ENCODE data around the gene SERPINB8. TPM values are rescaled to one million over a fixed set of nuclear protein-coding genes. Genes with fewer than 3 reads are reported as not detected.
A peak's percentile ranks its signal among the peaks of the same experiment; 100 is the strongest.

Gene SERPINB8
- total RNA-seq, 1 donor from 2014 or later = 4.3 TPM

DNA sequence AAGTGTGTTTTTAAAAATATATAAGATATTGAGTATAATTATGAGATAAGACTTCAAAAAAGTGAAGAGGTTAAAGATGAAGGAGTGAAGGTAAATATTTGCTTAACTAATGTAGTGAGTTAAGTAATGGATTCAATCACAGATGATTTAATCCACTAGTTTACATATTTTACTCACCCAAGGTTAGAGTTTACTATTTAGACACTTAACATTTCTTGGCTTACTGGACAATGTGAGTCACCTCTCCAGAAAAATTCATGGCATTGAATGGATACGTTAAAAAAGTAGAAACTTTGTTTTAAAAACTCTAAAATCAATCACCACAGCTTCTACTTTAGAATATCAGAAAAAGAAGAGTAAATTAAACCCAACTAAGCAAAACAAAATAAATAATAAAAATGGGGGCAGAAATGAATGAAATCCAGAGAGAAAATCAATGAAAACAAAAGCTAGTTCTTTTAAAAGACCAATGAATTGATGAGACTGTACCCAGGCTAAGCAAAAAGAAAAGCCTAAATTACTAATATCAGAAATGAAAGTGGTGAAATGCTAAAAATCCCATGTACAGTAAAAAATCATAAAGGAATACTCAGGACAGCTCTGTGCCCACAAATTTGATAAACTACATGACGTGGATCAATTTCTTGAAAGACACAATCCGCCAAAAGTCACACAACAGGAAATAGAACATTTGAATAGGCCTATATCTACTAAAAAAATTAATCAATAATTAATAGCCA lies 22.7 kb upstream of the SERPINB8 start:
- TF ChIP-seq, protein P1, sequence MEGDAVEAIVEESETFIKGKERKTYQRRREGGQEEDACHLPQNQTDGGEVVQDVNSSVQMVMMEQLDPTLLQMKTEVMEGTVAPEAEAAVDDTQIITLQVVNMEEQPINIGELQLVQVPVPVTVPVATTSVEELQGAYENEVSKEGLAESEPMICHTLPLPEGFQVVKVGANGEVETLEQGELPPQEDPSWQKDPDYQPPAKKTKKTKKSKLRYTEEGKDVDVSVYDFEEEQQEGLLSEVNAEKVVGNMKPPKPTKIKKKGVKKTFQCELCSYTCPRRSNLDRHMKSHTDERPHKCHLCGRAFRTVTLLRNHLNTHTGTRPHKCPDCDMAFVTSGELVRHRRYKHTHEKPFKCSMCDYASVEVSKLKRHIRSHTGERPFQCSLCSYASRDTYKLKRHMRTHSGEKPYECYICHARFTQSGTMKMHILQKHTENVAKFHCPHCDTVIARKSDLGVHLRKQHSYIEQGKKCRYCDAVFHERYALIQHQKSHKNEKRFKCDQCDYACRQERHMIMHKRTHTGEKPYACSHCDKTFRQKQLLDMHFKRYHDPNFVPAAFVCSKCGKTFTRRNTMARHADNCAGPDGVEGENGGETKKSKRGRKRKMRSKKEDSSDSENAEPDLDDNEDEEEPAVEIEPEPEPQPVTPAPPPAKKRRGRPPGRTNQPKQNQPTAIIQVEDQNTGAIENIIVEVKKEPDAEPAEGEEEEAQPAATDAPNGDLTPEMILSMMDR (IDR thresholded peaks at IDR 0.05; ENCODE audit: unreplicated experiment) = no peak
- no peak for DNase-seq (ENCODE audit: low spot score)
- no peak overlapping the region for H3K4me3 Mint-ChIP-seq (ENCODE audit: unreplicated experiment)
- H3K4me1 Mint-ChIP-seq (ENCODE audit: unreplicated experiment) = no peaks in the 10 kb centered on the region
- H3K36me3 Mint-ChIP-seq (ENCODE audit: low read depth, unreplicated experiment) = no peaks in the 10 kb centered on the region
- no peaks in the 10 kb centered on the region for H3K27me3 Mint-ChIP-seq (ENCODE audit: unreplicated experiment)
- no peaks in the 10 kb centered on the region for H3K9me3 Mint-ChIP-seq (ENCODE audit: unreplicated experiment)
- no peak overlapping the region for H3K27ac Mint-ChIP-seq (ENCODE audit: unreplicated experiment)

- peak; percentile 73 for DNase-seq (ENCODE audit: low spot score)
- Mint-ChIP-seq H3K36me3 (ENCODE audit: low read depth, unreplicated experiment) (no peaks in the 10 kb centered on the region), H3K4me1 (ENCODE audit: unreplicated experiment) (no peaks in the 10 kb centered on the region), H3K9me3 (ENCODE audit: unreplicated experiment) (no peaks in the 10 kb centered on the region), H3K27me3 (ENCODE audit: unreplicated experiment) (no peaks in the 10 kb centered on the region), H3K27ac (ENCODE audit: unreplicated experiment) (no peak within 1 kb of the TSS), H3K4me3 (ENCODE audit: unreplicated experiment) (peak within 1 kb of the TSS; percentile 58)
- TF ChIP-seq, protein P1 (IDR thresholded peaks at IDR 0.05; ENCODE audit: unreplicated experiment) = no peak
These were observed 20.7 kb upstream of the SERPINB8 start, which contains the start of gene HMSD for GRCh38 chr18:63949068-63949737. Gene HMSD, plus strand, starts transcription at chr18:63949301. Its CDS starts 4,155 bp downstream, at chr18:63953456.

DNA sequence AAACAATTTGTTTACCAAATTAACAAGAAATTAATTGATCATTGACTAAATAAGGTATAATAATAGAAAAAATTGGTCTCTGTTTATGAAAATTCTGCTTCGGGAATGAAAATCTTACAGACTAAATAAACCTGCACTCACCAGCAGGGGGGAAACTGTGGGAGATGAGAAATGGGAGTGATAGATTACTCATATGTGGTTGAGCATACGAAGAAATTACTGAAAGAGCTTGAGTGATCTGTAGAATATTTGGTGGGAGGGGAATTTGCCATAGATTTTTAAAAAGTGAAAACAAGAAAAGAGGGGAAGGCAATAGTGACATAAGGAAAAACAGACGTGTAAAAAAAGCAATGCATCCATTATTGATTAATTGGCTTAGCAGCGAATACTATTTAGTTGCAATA lies 18.6 kb upstream of the SERPINB8 start:
- Mint-ChIP-seq H3K36me3 (ENCODE audit: low read depth, unreplicated experiment) (no peaks in the 10 kb centered on the region), H3K27me3 (ENCODE audit: unreplicated experiment) (no peaks in the 10 kb centered on the region), H3K9me3 (ENCODE audit: unreplicated experiment) (no peaks in the 10 kb centered on the region), H3K4me3 (ENCODE audit: unreplicated experiment) (no peak overlapping the region), H3K4me1 (ENCODE audit: unreplicated experiment) (no peaks in the 10 kb centered on the region), H3K27ac (ENCODE audit: unreplicated experiment) (no peak overlapping the region)
- TF ChIP-seq, protein P1 (IDR thresholded peaks at IDR 0.05; ENCODE audit: unreplicated experiment) = no peak
- DNase-seq (ENCODE audit: low spot score) = no peak

DNA sequence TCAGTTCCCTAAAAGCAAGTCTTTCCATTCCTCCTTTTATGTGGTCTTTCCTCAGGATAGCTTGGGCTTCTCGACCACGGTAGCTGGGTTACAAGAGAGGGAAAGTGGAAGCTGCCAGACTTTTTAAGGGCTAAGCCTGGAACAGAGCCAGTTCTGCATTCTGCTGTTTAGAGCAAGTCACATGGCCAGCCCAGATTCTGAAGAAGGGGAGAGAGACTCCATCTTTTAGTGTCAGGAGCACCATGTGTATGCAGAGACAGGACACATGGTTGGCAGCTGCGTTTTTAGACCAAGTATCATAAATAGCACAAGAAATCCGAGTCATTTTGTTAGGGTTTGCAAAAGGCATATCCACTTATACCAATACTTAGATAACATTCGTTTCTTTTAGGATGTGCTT lies 16.1 kb upstream of the SERPINB8 start:
- H3K27me3 Mint-ChIP-seq (ENCODE audit: unreplicated experiment) = no peaks in the 10 kb centered on the region
- TF ChIP-seq, protein P1 (IDR thresholded peaks at IDR 0.05; ENCODE audit: unreplicated experiment) = no peak
- H3K36me3 Mint-ChIP-seq (ENCODE audit: low read depth, unreplicated experiment) = no peaks in the 10 kb centered on the region
- H3K9me3 Mint-ChIP-seq (ENCODE audit: unreplicated experiment) = no peaks in the 10 kb centered on the region
- DNase-seq (ENCODE audit: low spot score) = no peak
- no peak overlapping the region for H3K4me3 Mint-ChIP-seq (ENCODE audit: unreplicated experiment)
- H3K4me1 Mint-ChIP-seq (ENCODE audit: unreplicated experiment) = no peaks in the 10 kb centered on the region
- no peak overlapping the region for H3K27ac Mint-ChIP-seq (ENCODE audit: unreplicated experiment)

GRCh38 chr18:63956755-63957154 lies 13.1 kb upstream of the SERPINB8 start:
- DNase-seq (ENCODE audit: low spot score) = no peak
- no peaks in the 10 kb centered on the region for H3K4me1 Mint-ChIP-seq (ENCODE audit: unreplicated experiment)
- H3K4me3 Mint-ChIP-seq (ENCODE audit: unreplicated experiment) = no peak overlapping the region
- H3K27me3 Mint-ChIP-seq (ENCODE audit: unreplicated experiment) = peaks cover 2% of the 10 kb centered on the region
- H3K36me3 Mint-ChIP-seq (ENCODE audit: low read depth, unreplicated experiment) = no peaks in the 10 kb centered on the region
- no peaks in the 10 kb centered on the region for H3K9me3 Mint-ChIP-seq (ENCODE audit: unreplicated experiment)
- TF ChIP-seq, protein P1 (IDR thresholded peaks at IDR 0.05; ENCODE audit: unreplicated experiment) = no peak
- no peak overlapping the region for H3K27ac Mint-ChIP-seq (ENCODE audit: unreplicated experiment)

Measured in endothelial cell (in vitro differentiated cells).